Measurements from ENCODE around the gene RIIAD1.

DNA sequence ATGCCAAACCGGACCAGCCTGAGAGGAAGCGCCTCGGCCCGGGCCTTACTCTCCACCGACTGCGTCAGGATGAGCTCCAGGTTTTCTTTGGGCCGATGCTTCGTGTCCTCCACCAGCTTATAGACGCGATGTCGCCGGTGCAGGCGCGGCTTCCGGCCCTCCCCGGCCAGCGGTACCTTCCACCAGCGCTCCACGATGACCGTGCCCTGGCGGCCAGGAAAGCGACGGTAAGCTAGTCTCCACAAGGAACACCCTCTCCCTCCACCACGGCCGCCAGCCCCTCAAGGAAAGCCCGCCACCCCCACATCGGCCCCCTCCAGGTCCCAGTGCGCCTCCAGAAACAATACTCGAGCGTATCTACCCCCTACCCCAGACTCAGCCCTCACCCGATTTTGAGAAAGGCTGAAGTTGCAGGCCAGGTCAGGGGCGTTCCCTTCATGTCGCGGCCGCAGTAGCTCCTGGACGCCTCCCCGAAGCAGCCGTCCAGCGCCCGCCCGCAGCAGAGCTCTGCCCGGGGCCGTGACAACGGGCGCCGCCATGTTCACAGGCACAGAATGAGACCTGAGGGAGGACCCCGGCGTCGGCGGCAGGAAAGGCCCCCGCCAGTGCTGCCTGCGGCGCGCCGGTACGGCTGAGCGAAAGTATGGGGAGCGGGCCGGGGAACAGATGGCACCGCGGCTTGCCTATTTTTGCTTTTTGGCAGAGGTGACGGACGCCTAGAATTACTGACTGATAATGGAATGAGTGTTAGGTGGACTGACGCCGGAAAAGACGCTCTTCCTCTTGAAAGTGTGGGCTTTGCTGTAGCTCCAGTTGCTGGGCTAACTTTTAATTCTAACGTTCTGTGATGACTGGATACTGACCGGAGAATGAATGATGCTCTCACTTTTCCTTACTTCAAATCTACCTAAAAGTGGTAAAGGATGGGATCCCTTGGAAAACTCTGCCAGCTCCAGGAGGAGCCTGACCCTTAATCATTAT is 41.9 kb downstream of the RIIAD1 start, which contains the start of gene MRPL9:
- TF ChIP-seq CTCF (tag by site-specific recombination; IDR thresholded peaks at IDR 0.05) (no peak), ZFP41 (tag by site-specific recombination; IDR thresholded peaks at IDR 0.05; ENCODE audit: borderline replicate concordance) (no peak), ZBTB48 (tag by site-specific recombination; IDR thresholded peaks at IDR 0.05) (no peak), ZNF623 (tag by site-specific recombination; IDR thresholded peaks at IDR 0.05) (no peak), PRDM4 (tag by site-specific recombination; IDR thresholded peaks at IDR 0.05) (peak; percentile 34; the same call in 1 of the 2 replicates), ZNF335 (tag by site-specific recombination; conservative IDR thresholded peaks at IDR 0.05) (peak; percentile 99), BCL11A (tag by site-specific recombination; IDR thresholded peaks at IDR 0.05; ENCODE audit: low read depth) (no peak)
- TF ChIP-seq, protein P1, sequence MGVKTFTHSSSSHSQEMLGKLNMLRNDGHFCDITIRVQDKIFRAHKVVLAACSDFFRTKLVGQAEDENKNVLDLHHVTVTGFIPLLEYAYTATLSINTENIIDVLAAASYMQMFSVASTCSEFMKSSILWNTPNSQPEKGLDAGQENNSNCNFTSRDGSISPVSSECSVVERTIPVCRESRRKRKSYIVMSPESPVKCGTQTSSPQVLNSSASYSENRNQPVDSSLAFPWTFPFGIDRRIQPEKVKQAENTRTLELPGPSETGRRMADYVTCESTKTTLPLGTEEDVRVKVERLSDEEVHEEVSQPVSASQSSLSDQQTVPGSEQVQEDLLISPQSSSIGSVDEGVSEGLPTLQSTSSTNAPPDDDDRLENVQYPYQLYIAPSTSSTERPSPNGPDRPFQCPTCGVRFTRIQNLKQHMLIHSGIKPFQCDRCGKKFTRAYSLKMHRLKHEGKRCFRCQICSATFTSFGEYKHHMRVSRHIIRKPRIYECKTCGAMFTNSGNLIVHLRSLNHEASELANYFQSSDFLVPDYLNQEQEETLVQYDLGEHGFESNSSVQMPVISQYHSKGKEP (tag by site-specific recombination; IDR thresholded peaks at IDR 0.05), result no peak
